ENCODE measurements around the gene PSME1. TPM values are rescaled to one million over a fixed set of nuclear protein-coding genes. Genes with fewer than 3 reads are reported as not detected.

PSME1 gene
- total RNA-seq, 6 donors from 2014 or later, result 56.6 to 206 (median 142) TPM

- ATAC-seq (ENCODE audit: low FRiP score in 2 of 2), result no peak
- DNase-seq, result no peak
- Histone ChIP-seq H3K4me1 (peaks cover 33 to 50% (median 41%) of the 10 kb centered on the region in 4 donors), H3K27me3 (no peaks in the 10 kb centered on the region), H3K4me3 (no peak overlapping the region), H3K27ac (peak overlapping the region in 1 of 4 donors; percentile 11), H3K36me3 (peaks cover 0 to 20% (median 17%) of the 10 kb centered on the region in 4 donors), H3K9me3 (no peaks in the 10 kb centered on the region)
- TF ChIP-seq POLR2AphosphoS5 (IDR thresholded peaks at IDR 0.05), result no peak
- no peak for TF ChIP-seq CTCF (IDR thresholded peaks at IDR 0.05)
- no peak for TF ChIP-seq EP300 (IDR thresholded peaks at IDR 0.05)
- no peak for TF ChIP-seq POLR2A (IDR thresholded peaks at IDR 0.05)
- WGBS, 2 donors, result 93 to 95% methylated on average over 2 of the region's 2 CpGs
These were observed 7.5 kb downstream of the PSME1 start for GRCh38 chr14:24143511-24143910.

DNA sequence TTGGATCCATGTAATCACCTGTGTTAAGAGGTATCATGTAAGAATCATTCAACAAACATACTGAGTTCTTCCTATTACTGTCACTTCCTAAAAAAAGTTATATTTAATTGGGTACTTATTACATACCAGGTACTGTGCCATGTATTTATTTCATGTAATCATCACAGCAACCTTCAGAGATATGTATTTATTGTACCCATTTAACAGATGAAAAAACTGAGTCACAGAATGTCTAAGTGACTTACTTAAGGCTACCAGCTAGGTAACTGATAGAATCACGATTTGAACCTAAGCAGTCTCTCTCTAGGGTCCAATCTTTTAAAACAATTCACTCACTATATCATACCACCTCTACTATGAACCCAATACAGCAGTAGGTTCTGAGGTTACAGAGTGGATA is 8.5 kb downstream of the PSME1 start:
- peak overlapping the region in 1 of 4 donors; percentile 95 for H3K27ac ChIP-seq

DNA sequence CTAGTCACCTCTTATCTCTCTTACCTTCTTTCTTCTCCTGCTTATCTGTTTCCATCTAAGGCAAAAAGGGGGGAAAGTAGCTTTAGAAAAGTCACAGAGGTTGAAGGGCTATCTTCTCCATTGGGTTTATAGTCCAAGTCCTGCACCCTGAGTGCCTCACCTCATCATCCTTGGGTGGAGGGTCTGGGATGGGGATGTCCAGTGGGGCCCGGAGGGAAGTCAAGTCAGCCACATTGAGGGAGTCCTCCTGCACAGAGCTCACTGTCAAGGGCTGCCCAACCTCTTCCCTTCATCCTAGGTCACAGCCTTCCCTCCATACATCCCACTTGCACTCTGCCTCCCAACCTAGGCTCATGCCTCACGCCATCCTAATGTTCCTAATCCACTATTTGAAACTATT is 9.2 kb downstream of the PSME1 start:
- WGBS, 2 donors, result 94 to 100% methylated on average over 2 of the region's 2 CpGs
- H3K4me1 ChIP-seq, result peaks cover 28 to 53% (median 35%) of the 10 kb centered on the region in 4 donors
- peak overlapping the region; percentile 87 to 96 (median 92) for H3K27ac ChIP-seq
- TF ChIP-seq POLR2A (IDR thresholded peaks at IDR 0.05), result no peak
- no peak for TF ChIP-seq POLR2AphosphoS5 (IDR thresholded peaks at IDR 0.05)
- no peak for TF ChIP-seq EP300 (IDR thresholded peaks at IDR 0.05)
- no peak for TF ChIP-seq CTCF (IDR thresholded peaks at IDR 0.05)
- ATAC-seq (ENCODE audit: low FRiP score in 2 of 2) (no peak), DNase-seq (no peak)
- no peaks in the 10 kb centered on the region for H3K27me3 ChIP-seq
- H3K9me3 ChIP-seq, result no peaks in the 10 kb centered on the region
- H3K4me3 ChIP-seq, result peak overlapping the region in 1 of 4 donors; percentile 92
- H3K36me3 ChIP-seq, result peaks cover 14 to 25% (median 19%) of the 10 kb centered on the region in 4 donors

More for the DNA sequence above, 8.5 kb downstream of the PSME1 start:
- Histone ChIP-seq H3K4me1 (peaks cover 35 to 55% (median 41%) of the 10 kb centered on the region in 4 donors), H3K9me3 (no peaks in the 10 kb centered on the region), H3K4me3 (no peak overlapping the region), H3K27me3 (no peaks in the 10 kb centered on the region), H3K36me3 (peaks cover 8 to 20% (median 13%) of the 10 kb centered on the region in 4 donors)
- ATAC-seq (ENCODE audit: low FRiP score in 2 of 2) (no peak), DNase-seq (no peak)
- TF ChIP-seq POLR2AphosphoS5 (IDR thresholded peaks at IDR 0.05) (no peak), CTCF (IDR thresholded peaks at IDR 0.05) (no peak)
- 88 to 100% methylated on average over 1 of the region's 1 CpG for WGBS, 2 donors

GRCh38 chr14:24145690-24146452 is 9.9 kb downstream of the PSME1 start:
- Histone ChIP-seq H3K4me3 (peak overlapping the region; percentile 43 to 99 (median 93)), H3K27ac (peak overlapping the region; percentile 87 to 96 (median 92)), H3K9me3 (no peaks in the 10 kb centered on the region), H3K4me1 (peaks cover 26 to 47% (median 29%) of the 10 kb centered on the region in 4 donors), H3K36me3 (peaks cover 21 to 32% (median 25%) of the 10 kb centered on the region in 4 donors), H3K27me3 (no peaks in the 10 kb centered on the region)
- ATAC-seq (ENCODE audit: low FRiP score in 2 of 2) (no peak), DNase-seq (no peak)
- WGBS, 2 donors, result 7 to 11% methylated on average over 7 to 9 of the region's 9 CpGs
- TF ChIP-seq POLR2AphosphoS5 (IDR thresholded peaks at IDR 0.05), result no peak
- no peak for TF ChIP-seq EP300 (IDR thresholded peaks at IDR 0.05)
- no peak for TF ChIP-seq POLR2A (IDR thresholded peaks at IDR 0.05)
- TF ChIP-seq CTCF (IDR thresholded peaks at IDR 0.05), result no peak

All from upper lobe of left lung (tissue), 6 donors.